H1 (cell line): ENCODE results near the gene MT1H. TPM values are rescaled to one million over a fixed set of nuclear protein-coding genes. Genes with fewer than 3 reads are reported as not detected.

Experiments
- CTCF ChIA-PET: fragments of 300-600 bp; sonication (Branson Sonifier 250); formaldehyde crosslinking; loops from one replicate; lab custom pipeline; 2021; ENCODE audit not compliant: partially characterized antibody; lab: Charles Lee
- POLR2A ChIA-PET: fragments of 300-600 bp; sonication (Branson Sonifier 250); formaldehyde crosslinking; loops from one replicate; lab custom pipeline; 2021; ENCODE audit warnings: inconsistent platforms; ENCODE audit not compliant: partially characterized antibody; lab: Charles Lee
- DNase-seq, 2 experiments: peaks; one replicate each; pipeline versions ENCODE4 v3.0.0 to v3.0.0-alpha.2; 2010 to 2022; ENCODE audit warnings: low spot score in 2 of 2, low read depth in 1 of 2, mixed read lengths in 1 of 2
- FAIRE-seq: peaks from 2 replicates; lab custom pipeline; 2011; peaks lifted over from hg19 to GRCh38; lab: Jason Lieb, UNC
- H2AFZ ChIP-seq: 2 replicates; pipeline ENCODE4 v1.8.1; 2012; ENCODE audit warnings: low read length, inconsistent platforms
- H2AK5ac ChIP-seq: 2 replicates; pipeline ENCODE4 v1.6.1; 2013; ENCODE audit warnings: low read depth, low read length
- H2BK120ac ChIP-seq: replicated peaks from 2 replicates; pipeline ENCODE3; 2013; ENCODE audit warnings: low read depth, low read length, inconsistent platforms
- H2BK12ac ChIP-seq: 2 replicates; pipeline ENCODE4 v1.6.1; 2013; ENCODE audit warnings: low read depth, low read length
- H2BK15ac ChIP-seq: 2 replicates; pipeline ENCODE4 v1.6.1; 2013; ENCODE audit warnings: low read length
- H2BK20ac ChIP-seq: 2 replicates; pipeline ENCODE4 v1.6.1; 2013; ENCODE audit warnings: low read length
- H2BK5ac ChIP-seq: 2 replicates; pipeline ENCODE4 v1.6.1; 2013; ENCODE audit warnings: low read depth, low read length
- H3K14ac ChIP-seq: 2 replicates; pipeline ENCODE4 v1.6.1; 2013; ENCODE audit warnings: inconsistent platforms; ENCODE audit not compliant: insufficient read length
- H3K18ac ChIP-seq: 2 replicates; pipeline ENCODE4 v1.6.1; 2013; ENCODE audit warnings: low read length; ENCODE audit errors: extremely low read depth
- H3K23ac ChIP-seq: 2 replicates; pipeline ENCODE4 v1.6.1; 2013; ENCODE audit warnings: inconsistent platforms; ENCODE audit not compliant: insufficient read length
- H3K23me2 ChIP-seq: 2 replicates; pipeline ENCODE4 v1.6.1; 2013; ENCODE audit warnings: low read depth, low read length
- H3K27ac ChIP-seq: 2 replicates; pipeline ENCODE4 v1.6.1; 2011; ENCODE audit warnings: low read depth, low read length, inconsistent platforms
- H3K27me3 ChIP-seq, 4 experiments: replicated peaks in 1 of 4; 1 replicate in 1 of 4; 2 replicates in 3 of 4; pipeline versions ENCODE4 v1.6.1 to v1.8.1; 2011 to 2013; ENCODE audit warnings: low read length in 3 of 4, mild to moderate bottlenecking in 3 of 4, inconsistent platforms in 2 of 4, mixed read lengths in 2 of 4, moderate library complexity in 1 of 4; ENCODE audit not compliant: control insufficient read depth in 3 of 4, insufficient read depth in 3 of 4; ENCODE audit errors: extremely low read depth in 1 of 4
- H3K36me3 ChIP-seq, 4 experiments: 2 replicates each; pipeline versions ENCODE4 v1.6.1 to v1.8.1; 2011 to 2013; ENCODE audit warnings: mild to moderate bottlenecking in 4 of 4, low read length in 3 of 4, moderate library complexity in 2 of 4, control low read depth in 1 of 4, inconsistent platforms in 1 of 4; ENCODE audit not compliant: insufficient read depth in 4 of 4, control insufficient read depth in 2 of 4
- H3K4ac ChIP-seq: replicated peaks from 2 replicates; pipeline ENCODE3; 2013; ENCODE audit warnings: low read length, low read depth, mixed read lengths, inconsistent platforms; ENCODE audit not compliant: insufficient read length
- H3K4me1 ChIP-seq, 4 experiments: replicated peaks in 1 of 4; 1 replicate in 1 of 4; 2 replicates in 3 of 4; pipeline versions ENCODE4 v1.6.1 to v1.8.1; 2011 to 2013; ENCODE audit warnings: low read length in 3 of 4, inconsistent platforms in 2 of 4, mixed read lengths in 1 of 4; ENCODE audit not compliant: insufficient read depth in 4 of 4, control insufficient read depth in 3 of 4
- H3K4me2 ChIP-seq, 2 experiments: 2 replicates each; pipeline versions ENCODE4 v1.6.1 to v1.8.1; 2011 to 2013; ENCODE audit warnings: low read depth in 2 of 2, low read length in 2 of 2, control low read depth in 1 of 2, inconsistent platforms in 1 of 2, mild to moderate bottlenecking in 1 of 2; ENCODE audit not compliant: insufficient read depth in 1 of 2
- H3K4me3 ChIP-seq, 4 experiments: fragments of 200-600, 300-600 bp in 1 of 4; sonication (generic), shearing (Covaris generic), sonication (Bioruptor Twin) in 1 of 4; 2 replicates each; pipeline versions ENCODE4 v1.5.1 to v1.8.1; 2011 to 2016; ENCODE audit warnings: low read length in 4 of 4, low read depth in 3 of 4, control low read depth in 2 of 4, inconsistent platforms in 2 of 4, mild to moderate bottlenecking in 2 of 4, mixed read lengths in 1 of 4, moderate library complexity in 1 of 4; ENCODE audit not compliant: insufficient read depth in 2 of 4; ENCODE audit errors: extremely low read depth in 1 of 4
- H3K56ac ChIP-seq: replicated peaks from 2 replicates; pipeline ENCODE3; 2013; ENCODE audit warnings: low read depth, mild to moderate bottlenecking, mixed read lengths, low read length, inconsistent platforms; ENCODE audit not compliant: insufficient read length
- H3K79me1 ChIP-seq: 2 replicates; pipeline ENCODE4 v1.6.1; 2013; ENCODE audit warnings: low read depth, low read length, control low read depth
- H3K79me2 ChIP-seq, 2 experiments: 2 replicates each; pipeline versions ENCODE4 v1.6.1 to v1.8.1; 2012 to 2013; ENCODE audit warnings: low read length in 2 of 2, mild to moderate bottlenecking in 2 of 2, inconsistent platforms in 1 of 2; ENCODE audit not compliant: insufficient read depth in 2 of 2, control insufficient read depth in 1 of 2
- H3K9ac ChIP-seq, 4 experiments: replicated peaks in 1 of 4; 1 replicate in 1 of 4; 2 replicates in 3 of 4; pipeline versions ENCODE4 v1.6.1 to v1.8.1; 2011 to 2013; ENCODE audit warnings: low read depth in 3 of 4, low read length in 3 of 4, control low read depth in 2 of 4, mild to moderate bottlenecking in 2 of 4, moderate library complexity in 2 of 4, inconsistent platforms in 1 of 4; ENCODE audit errors: extremely low read depth in 1 of 4
- H3K9me3 ChIP-seq, 2 experiments: 2 replicates each; pipeline versions ENCODE4 v1.6.1 to v1.8.1; 2012 to 2013; ENCODE audit warnings: mild to moderate bottlenecking in 2 of 2, moderate library complexity in 2 of 2, control low read depth in 1 of 2, inconsistent platforms in 1 of 2, low read depth in 1 of 2, low read length in 1 of 2, mixed read lengths in 1 of 2; ENCODE audit not compliant: insufficient read depth in 2 of 2
- H4K20me1 ChIP-seq, 2 experiments: replicated peaks in 1 of 2; 2 replicates each; pipeline versions ENCODE3 to v1.8.1; 2011 to 2013; ENCODE audit warnings: inconsistent platforms in 2 of 2, low read length in 2 of 2, mild to moderate bottlenecking in 1 of 2; ENCODE audit not compliant: insufficient read depth in 2 of 2, control insufficient read depth in 1 of 2
- H4K5ac ChIP-seq: 2 replicates; pipeline ENCODE4 v1.6.1; 2013; ENCODE audit warnings: low read length, low read depth, mixed read lengths, inconsistent platforms; ENCODE audit not compliant: insufficient read length
- H4K8ac ChIP-seq: 2 replicates; pipeline ENCODE4 v1.8.0; 2013; ENCODE audit warnings: mild to moderate bottlenecking, moderate library complexity, low read length, inconsistent platforms; ENCODE audit not compliant: insufficient read depth; ENCODE audit errors: extremely low read depth
- H4K91ac ChIP-seq: replicated peaks from 2 replicates; pipeline ENCODE3; 2013; ENCODE audit warnings: low read length, mixed read lengths, inconsistent platforms; ENCODE audit not compliant: insufficient read length
- CHD1 ChIP-seq: IDR thresholded peaks from 2 replicates; pipeline ENCODE4 v1.6.1; 2012; ENCODE audit warnings: low read depth, low read length, improper control_type of control experiment
- EZH2 ChIP-seq: fragments of 200-600 bp; sonication (generic); IDR thresholded peaks from 2 replicates; pipeline ENCODE4 v1.7.1; 2012; ENCODE audit warnings: low read depth, mild to moderate bottlenecking, moderate library complexity, low read length, inconsistent platforms; ENCODE audit not compliant: severe bottlenecking
- JUN ChIP-seq: IDR thresholded peaks from 2 replicates; pipeline ENCODE4 v1.6.1; 2011; ENCODE audit warnings: low read depth, mild to moderate bottlenecking, improper control_type of control experiment, low read length
- KDM4A ChIP-seq: IDR thresholded peaks from one replicate; pipeline ENCODE4 v1.7.1; 2012; ENCODE audit warnings: low read depth, mild to moderate bottlenecking, moderate library complexity, low read length, inconsistent platforms; ENCODE audit not compliant: severe bottlenecking
- NANOG ChIP-seq: IDR thresholded peaks from 2 replicates; pipeline ENCODE4 v1.6.1; 2011; ENCODE audit warnings: low read length, low read depth, mild to moderate bottlenecking, inconsistent platforms; ENCODE audit not compliant: insufficient read depth, poor library complexity, severe bottlenecking
- RNF2 ChIP-seq: fragments of 200-900, 300-1000 bp; sonication (generic); IDR thresholded peaks from 2 replicates; pipeline ENCODE4 v1.7.1; 2016; ENCODE audit warnings: borderline replicate concordance, low read depth, mild to moderate bottlenecking, antibody characterized with exemption, low read length; ENCODE audit not compliant: poor library complexity, severe bottlenecking; ENCODE audit errors: missing control alignments
- SP4 ChIP-seq: IDR thresholded peaks from 2 replicates; pipeline ENCODE4 v1.6.1; 2012; ENCODE audit warnings: low read length, inconsistent platforms
- TAF7 ChIP-seq: optimal IDR thresholded peaks from 2 replicates; pipeline ENCODE3; 2011; ENCODE audit warnings: low read depth, mild to moderate bottlenecking, inconsistent platforms, low read length, moderate library complexity, borderline replicate concordance
- TBP ChIP-seq: IDR thresholded peaks from 2 replicates; pipeline ENCODE4 v1.6.1; 2011; ENCODE audit warnings: low read depth, low read length, improper control_type of control experiment
- WGBS, 2 experiments: shearing (Covaris generic) in 1 of 2; methylation state at CpG; one replicate each; pipeline versions ENCODE4 v1.1.6 to v1.1.7; 2013 to 2015; ENCODE audit warnings: low lambda C conversion rate in 2 of 2, mixed read lengths in 2 of 2, inconsistent platforms in 1 of 2, low coverage in 1 of 2, missing lambda C conversion rate in 1 of 2; ENCODE audit not compliant: insufficient replicate concordance in 2 of 2, insufficient coverage in 1 of 2, insufficient read length in 1 of 2; ENCODE audit errors: extremely low coverage in 1 of 2, missing lambda C conversion rate in 1 of 2; 5-methylcytosine and 5-hydroxymethylcytosine counted together
- polyA plus RNA-seq, 7 experiments: library from polyadenylated mRNA; depleted of rRNA in 3 of 7; stranded (reverse) in 5 of 7; unstranded in 2 of 7; fragments of >200 nt in 5 of 7; fragments of 200-250 nt in 2 of 7; gene quantifications; 1 replicate in 5 of 7; 2 replicates in 1 of 7; 4 replicates in 1 of 7; pipeline versions ENCODE4 v1.2.1 to v1.2.3, GENCODE V29; 2011 to 2013; ENCODE audit warnings: missing spikeins in 2 of 7, mixed read lengths in 2 of 7
- total RNA-seq: library from RNA; stranded (reverse); fragmentation: NEBNext Ultra II Directional; extraction: Animal tissue kit (Norgen Biotek cat#: 25700); gene quantifications from 2 replicates; pipeline ENCODE4 v1.2.1, GENCODE V29; 2021

MT1H gene
- total and polyA plus RNA-seq, 2 of the 8 experiments (the other 6 are each of a cell fraction or from before 2014, with no cell fraction given) = 11.9 to 95.7 TPM

DNA sequence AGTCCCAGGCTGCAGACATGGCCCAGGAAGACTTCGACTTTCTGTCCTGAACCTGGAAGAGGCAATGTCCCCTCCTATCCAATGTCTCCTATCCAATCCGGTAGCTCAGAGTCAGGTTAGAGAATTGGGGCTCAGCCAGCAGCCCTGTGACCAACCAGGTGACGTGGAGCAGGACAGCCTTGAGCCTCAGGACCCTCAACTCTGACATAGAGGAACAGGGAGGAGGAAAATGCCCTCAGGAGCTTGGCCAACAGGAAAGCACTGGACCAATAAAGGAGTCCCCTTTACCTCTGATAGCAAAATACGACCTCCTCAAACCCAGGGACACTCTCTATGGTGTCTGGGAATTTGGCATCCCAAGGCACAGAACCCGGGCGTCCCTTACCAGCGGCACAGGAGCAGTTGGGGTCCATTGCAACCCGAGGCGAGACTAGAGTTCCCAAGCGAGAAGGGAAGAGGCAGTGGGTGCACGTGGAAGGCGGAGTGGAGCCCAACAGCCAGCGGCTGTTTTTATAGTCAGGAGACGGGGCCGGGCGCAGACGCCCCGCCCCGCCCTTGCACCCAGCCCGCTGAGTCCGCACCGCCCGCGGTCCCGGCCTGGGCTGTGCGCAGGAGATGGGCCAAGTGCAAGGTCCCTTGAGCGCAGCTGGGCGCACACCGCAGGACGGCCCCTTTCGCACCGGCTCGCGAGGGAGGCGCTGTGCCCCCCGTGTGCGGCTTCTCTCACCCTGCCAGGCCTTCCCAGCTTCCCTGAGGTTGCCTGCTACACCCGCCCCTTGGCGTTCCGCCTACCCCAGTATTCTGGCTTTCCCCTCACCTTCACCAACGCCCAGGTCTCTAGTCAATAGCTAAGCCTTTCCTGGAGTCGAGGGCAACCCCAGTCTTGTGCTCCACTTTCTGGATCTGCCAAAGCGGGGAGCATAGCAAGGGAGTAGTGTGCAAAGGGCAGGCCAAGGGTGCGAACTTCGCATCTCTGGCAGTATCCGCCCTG lies 1.7 kb upstream of the MT1H start, which contains the start of gene MT1G:
TSS of gene MT1G (minus strand) at position 485 of the 991 bp plus-strand sequence. CDS start at position 413, 72 bp downstream.
- H3K27ac ChIP-seq = no peak within 1 kb of the TSS
- peaks cover 81 to 98% (median 93%) of the 10 kb centered on the region in 4 experiments for H3K27me3 ChIP-seq
- peak within 1 kb of the TSS; percentile 74 to 92 for H3K4me2 ChIP-seq
- FAIRE-seq = no peak
- H3K79me2 ChIP-seq = no peaks in the 10 kb centered on the region
- H3K4me3 ChIP-seq = peak within 1 kb of the TSS; percentile 13 to 53 (median 16); a peak in 5 of 8 replicates
- H2BK20ac ChIP-seq = peak within 1 kb of the TSS; percentile 53; the same call in 1 of the 2 replicates
- no peak within 1 kb of the TSS for H4K91ac ChIP-seq
- WGBS, 2 experiments = 4% methylated on average over 45 of the region's 46 CpGs; no CpG with 5 or more reads in 1 of the 2 experiments
- no peaks in the 10 kb centered on the region for H3K79me1 ChIP-seq
- no peaks in the 10 kb centered on the region for H3K36me3 ChIP-seq
- no peak within 1 kb of the TSS for H3K18ac ChIP-seq
- POLR2A ChIA-PET = interaction anchor here (0.6 to 13.9 kb wide), 16 partner anchors 13 to 208 kb away, joined by 3 to 205 read pairs (median 4); partner anchors contain the start of genes MT1B, MT1E, MT1F and MT1M
- H3K9ac ChIP-seq = no peak within 1 kb of the TSS; a peak in 1 of 7 replicates
- H4K20me1 ChIP-seq = peaks cover 2 to 9% of the 10 kb centered on the region in 2 experiments
- no peak within 1 kb of the TSS for H3K23ac ChIP-seq
- peak within 1 kb of the TSS; percentile 68; the same call in 1 of the 2 replicates for H2AK5ac ChIP-seq
- CTCF ChIA-PET = interaction anchor here (0.8 to 4.6 kb wide), 10 partner anchors 11 to 91 kb away, joined by 3 to 29 read pairs (median 4); partner anchors contain the start of gene MT1M
- peaks cover 12% of the 10 kb centered on the region; the same call in 1 of the 2 replicates for H3K23me2 ChIP-seq
- no peak within 1 kb of the TSS for H3K4ac ChIP-seq
- H3K14ac ChIP-seq = no peak within 1 kb of the TSS
- H2AFZ ChIP-seq = no peak within 1 kb of the TSS
- no peak within 1 kb of the TSS for H3K56ac ChIP-seq
- H3K4me1 ChIP-seq = peaks cover 3 to 16% (median 12%) of the 10 kb centered on the region in 4 experiments
- no peak within 1 kb of the TSS for H2BK120ac ChIP-seq
- peak in 1 of 2 experiments; percentile 70 for DNase-seq
- peak within 1 kb of the TSS; percentile 36; the same call in 1 of the 2 replicates for H4K8ac ChIP-seq
- H4K5ac ChIP-seq = no peak within 1 kb of the TSS
- H2BK12ac ChIP-seq = peak within 1 kb of the TSS; percentile 85; the same call in 1 of the 2 replicates
- H3K9me3 ChIP-seq = no peaks in the 10 kb centered on the region
- H2BK15ac ChIP-seq = peak within 1 kb of the TSS; percentile 88; the same call in 1 of the 2 replicates
- H2BK5ac ChIP-seq = peak within 1 kb of the TSS; percentile 37; the same call in 1 of the 2 replicates
- TF ChIP-seq CHD1 (no peak), EZH2 (peak; percentile 66), RNF2 (no peak), KDM4A (peak; percentile 38), NANOG (no peak), JUN (no peak), SP4 (no peak), TAF7 (no peak), TBP (peak; percentile 80)
